GM21367 (cell line): ENCODE measurements around the gene SBK3.
"Not testable (repeated sequence)": the region's sequence is repeated elsewhere in the genome, so short reads cannot be mapped to it uniquely, and the experiment has no call there.

Experiments
- ATAC-seq: cut with Tn5 transposase; IDR thresholded peaks from one replicate; pipeline ENCODE4 v1.9.1; 2021; ENCODE audit not compliant: unreplicated experiment

Gene SBK3

DNA sequence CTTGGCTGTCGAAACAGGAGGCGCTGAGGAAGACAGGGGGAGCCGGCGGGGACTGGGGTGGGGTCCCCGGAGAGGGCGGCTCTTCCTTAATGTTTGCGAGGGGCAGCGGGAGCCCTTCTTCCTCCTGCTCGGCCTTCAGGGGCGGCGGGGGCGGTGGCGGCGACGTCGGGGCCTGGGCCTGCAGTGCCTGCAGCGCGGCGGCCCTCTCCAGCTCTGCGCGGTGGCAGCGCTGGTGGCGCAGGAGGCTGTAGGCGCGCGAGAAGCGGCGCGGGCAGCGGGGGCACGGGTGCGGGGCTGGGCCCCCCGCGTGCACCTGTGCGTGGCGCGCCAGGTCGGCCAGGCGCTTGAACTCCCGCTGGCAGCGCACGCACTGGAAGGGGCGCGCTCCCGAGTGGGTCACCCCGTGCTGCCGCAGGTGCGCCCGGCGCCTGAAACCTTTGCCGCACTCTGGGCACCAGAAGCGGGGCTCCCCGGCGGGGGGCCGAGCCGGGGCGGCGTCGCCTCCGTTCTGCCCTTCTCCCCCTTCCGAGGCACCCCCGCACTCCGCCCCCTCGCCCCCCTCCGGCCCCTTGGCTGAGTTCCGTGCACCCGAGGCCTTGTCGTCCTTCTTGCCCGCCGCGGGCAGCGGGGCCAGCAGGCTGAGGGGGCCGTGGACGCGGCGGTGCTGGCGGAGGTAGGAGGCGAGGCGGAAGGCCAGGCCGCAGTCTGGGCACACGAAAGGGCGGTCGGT is 32.9 kb upstream of the SBK3 start:
- no peak for ATAC-seq

DNA sequence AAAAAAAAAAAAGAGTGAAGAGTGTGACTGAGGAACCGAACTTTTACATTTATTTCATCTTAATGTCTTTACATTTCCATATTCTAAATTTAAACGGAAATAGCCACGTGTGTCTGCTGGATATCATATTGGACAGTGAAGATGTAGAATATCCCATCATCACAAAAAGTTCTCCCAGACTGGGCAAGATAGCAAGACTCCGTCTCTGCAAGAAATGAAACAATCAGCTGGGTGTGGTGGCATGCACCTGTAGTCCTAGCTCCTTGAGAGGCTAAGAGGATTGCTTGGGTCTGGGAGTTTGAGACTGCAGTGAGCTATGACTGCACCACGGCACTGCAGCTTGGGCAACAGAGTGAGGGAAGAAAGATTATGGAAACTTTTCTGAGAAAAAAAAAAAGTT is 31.4 kb upstream of the SBK3 start:
- no peak for ATAC-seq

DNA sequence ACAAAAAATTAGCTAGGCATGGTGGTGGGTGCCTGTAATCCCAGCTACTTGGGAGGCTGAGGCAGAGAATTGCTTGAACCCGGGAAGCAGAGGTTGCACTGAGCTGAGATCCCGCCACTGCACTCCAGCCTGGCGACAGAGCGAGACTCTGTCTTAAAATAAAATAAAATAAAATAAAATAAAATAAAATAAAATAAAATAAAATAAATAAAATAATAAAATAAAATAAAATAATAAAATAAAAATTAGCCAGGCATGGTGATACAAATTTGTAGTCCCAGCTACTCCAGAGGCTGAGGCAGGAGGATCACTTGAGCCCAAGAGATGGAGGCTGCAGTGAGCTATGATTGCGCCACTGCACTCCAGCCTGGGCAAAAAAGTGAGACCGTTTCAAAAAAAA is 28.6 kb upstream of the SBK3 start:
- ATAC-seq: not testable (repeated sequence)

DNA sequence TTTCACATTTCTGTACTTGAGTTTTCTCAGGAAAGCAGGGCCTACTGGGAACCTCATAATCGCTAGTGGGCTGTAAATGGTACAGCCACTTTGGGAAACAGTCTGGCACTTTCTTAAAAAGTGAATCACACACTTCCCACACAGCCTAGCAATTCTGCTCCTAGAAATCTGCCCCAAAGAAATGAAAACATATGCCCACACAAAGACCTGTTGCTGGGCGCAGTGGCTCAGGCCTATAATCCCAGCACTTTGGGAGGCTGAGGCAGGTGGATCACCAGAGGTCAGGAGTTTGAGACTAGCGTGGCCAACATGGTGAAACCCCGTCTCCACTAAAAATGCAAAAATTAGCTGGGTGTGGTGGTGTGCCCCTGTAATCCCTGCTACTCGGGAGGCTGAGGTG is 24.1 kb upstream of the SBK3 start:
- ATAC-seq: not testable (repeated sequence)

DNA sequence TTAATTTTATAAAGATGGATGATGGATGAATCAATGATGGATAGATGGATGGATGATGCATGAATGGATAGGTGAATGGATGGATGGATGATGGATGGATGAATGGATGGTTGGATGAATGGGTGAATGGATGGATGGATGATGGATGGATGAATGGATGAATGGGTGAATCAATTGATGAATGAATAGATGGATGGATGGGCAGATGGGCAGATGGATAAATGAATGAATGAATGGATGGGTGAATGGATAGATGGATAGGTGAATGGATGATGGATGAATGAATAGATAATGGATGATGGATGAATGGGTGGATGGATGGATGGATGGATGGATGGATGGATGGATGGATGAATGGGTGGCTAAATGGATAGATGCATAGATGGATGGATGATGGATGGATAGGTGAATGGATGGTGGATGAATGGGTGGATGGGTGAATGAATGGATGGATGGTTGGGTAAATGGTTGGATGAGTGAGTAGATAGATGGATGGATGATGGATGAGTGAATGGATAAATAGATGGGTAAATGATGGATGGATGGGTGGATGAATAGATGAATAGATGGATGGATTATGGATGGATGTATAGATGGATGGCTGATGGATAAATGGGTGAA is 22.5 kb upstream of the SBK3 start:
- ATAC-seq: no peak

DNA sequence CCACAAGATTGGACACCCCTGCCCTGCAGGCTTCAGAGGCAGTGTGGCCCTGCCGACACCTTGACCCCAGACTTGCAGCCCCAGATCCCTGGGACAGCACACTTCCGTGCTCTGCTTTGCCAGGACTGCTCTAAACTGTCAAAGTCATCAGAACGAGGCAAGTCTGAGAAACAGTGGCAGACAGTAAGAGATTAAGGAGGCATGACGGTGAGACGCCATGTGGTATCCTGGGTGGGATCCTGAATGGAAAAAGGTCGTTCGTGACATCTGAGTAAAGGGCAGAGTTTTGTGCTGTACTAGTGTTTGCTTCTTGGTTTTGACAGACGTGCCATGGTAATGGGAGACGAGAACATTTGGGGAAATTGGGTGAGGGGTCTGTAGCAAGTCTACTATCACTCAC is 21.5 kb upstream of the SBK3 start:
- no peak for ATAC-seq

DNA sequence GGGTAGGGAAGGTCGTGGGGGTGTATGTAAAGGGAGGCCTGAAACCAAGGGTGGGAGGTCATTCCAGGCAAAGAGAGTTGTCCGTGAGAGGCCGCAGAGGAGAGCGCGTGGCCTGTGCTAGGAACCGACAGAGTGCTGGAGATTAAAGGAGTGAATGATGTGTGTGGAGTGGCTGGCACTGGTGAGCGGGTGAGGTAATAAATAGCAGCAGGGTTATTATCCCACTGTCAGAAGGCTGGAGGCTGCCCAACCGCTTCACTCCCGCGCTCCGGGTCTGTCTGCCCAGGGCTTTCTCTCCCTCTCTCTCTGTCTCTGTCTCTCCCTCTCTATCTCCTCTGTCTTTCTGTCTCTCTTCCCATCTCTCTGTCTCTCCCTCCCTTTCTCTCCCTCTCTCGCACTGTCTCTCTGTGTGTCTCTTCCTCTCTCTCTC is 17.9 kb upstream of the SBK3 start:
- no peak for ATAC-seq

DNA sequence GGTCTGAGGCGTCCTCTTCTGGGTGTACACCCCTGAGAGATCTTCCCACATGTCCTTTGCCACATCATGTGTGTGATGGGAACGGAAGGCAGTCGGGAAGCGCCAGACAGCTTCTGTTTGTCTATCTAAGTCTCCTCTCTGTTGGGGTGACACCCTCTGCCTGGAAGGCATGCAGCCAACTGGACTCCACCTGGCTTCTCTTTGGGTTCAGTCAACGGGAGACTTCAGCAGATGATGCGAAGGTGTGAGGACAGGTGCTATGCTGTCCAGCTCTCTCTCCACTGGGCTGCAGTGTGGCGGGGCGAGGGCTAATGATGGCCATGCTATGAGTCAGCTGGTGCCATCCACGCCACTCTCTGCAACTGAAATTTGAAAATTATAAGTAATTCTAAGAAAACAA is 14.3 kb upstream of the SBK3 start:
- no peak for ATAC-seq

DNA sequence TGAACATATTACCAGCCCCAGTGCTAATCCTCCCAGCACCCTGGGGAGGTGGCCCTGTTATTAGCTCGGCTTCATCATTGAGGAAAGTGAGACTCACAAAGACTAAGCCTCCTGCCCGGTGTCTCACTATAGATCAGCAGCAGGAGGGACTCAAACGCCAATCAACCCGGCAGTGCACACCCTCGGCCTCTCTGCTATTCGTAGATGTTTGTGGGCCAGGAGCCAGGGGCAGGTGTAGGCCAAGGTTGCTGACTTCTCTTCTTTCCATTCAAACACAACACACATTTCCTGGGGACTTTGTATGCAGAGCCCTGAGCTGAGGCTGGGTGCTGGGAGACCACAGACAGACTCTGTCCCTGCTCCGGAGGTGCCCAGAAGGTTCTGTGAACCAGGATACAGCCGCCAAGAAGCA is 9.4 kb upstream of the SBK3 start:
- no peak for ATAC-seq

DNA sequence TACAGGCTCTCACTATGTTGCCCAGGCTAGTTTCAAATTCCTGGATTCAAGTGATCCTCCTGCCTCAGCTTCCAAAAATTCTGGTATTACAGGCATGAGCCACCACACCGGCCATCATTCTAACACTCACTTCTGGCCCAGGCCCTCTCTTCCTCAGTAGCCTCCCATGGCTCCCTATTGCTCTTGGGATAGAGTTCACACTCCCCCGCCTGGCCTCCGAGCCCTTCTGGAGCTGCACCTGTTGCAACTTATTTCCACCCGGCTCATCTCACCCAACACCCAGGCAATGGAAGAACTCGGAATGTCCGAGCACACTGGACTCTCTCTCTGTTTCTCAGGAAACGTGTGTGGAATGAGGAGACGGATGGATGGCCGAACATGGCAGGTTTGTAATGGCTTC is 9.0 kb upstream of the SBK3 start:
- ATAC-seq: no peak

DNA sequence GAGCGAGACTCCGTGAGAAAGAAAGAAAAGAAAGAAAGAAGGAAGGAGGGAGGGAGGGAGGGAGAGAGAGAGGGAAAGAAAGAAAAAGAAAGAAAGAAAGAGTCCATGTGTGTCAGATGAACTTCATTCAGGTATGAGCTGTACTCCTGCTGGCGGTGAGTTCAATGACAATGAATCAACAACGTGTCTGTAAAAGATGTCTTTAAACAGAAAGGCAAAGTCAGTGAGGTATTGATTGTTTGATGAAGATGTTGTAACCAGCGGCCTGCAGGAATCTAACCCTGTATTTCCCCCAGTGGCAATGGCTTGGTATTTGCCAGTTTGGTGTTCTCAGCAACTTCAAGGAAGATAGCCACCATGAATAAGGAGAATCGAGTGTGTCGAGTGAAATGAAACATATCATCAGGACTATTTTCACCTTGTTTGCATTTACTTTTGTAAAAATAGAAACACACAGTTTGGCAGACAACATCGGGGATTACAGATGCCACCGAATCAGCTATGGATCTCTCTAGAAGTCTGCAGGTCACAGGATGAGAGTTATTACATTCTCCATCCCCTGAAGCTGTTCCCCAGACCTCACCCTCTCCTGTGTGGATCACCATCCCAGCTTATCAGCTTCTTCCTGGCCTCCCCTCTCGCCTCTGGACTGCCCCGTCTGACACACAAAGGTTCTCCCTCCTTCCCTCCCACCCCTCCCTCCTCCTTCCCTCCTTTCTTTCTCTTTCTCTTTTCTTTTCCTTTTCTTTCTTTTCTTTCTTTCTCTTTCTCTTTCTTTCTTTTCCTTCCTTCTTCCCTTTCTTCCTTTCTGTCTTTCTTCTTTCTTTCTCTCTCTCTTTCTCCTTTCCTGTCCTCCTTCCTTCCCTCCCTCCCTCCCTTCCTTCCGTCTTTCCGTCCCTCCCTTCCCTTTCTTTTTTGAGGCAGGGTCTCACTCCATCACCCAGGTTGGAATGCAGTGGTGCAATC is 8.2 kb upstream of the SBK3 start:
- no peak for ATAC-seq

DNA sequence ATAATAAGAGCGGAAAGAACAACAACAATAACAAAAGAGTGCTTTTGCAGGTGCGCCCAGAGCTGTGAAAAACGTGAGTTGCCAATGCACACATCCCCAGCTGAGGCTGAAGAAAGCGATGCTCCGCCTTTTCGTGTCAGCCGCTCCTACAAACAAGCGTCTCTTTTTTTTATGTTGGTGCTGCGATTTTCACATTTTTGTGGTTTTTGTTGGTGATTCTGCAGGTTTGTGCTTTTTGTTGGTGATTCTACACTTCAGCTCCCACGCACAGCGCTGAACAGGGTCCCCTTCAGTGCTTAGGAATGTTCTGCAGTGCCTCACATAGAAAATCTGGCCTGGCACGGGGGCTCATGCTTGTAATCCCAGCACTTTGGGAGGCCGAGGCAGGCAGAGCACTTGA is 7.3 kb upstream of the SBK3 start:
- ATAC-seq: no peak

DNA sequence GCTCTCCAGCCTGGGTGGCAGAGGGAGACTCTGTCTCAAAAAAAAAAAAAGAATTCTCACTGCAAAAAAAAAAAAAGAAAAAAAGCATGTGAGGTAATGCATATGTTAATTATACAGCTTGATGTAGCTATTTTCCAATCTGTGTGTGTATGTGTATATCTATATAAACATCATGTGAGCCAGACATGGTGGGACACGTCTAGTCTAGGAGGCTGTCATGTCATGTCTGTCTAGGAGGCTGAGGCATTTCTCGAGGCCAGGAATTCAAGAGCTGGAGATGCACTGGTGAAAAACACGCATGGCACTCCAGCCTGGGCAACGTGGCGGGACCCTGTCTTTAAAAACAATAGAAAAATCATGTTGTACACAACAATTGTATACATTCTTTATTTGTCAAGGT is 6.9 kb upstream of the SBK3 start:
- ATAC-seq: no peak

DNA sequence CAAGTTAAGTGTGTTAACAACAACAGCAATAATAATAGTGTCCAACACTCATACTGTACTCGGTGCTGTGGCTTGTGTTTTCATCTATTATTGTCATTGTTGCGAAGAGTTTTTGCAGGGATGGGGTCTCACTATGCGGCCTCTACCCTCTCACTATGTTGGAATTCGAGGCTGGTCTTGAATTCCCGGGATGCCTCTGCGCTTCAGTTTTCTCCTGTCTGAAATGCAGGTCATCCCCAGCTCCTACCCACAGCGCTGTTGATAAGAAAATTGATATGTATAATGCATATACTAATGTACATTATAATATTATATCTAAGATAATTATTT is 4.9 kb upstream of the SBK3 start:
- no peak for ATAC-seq

DNA sequence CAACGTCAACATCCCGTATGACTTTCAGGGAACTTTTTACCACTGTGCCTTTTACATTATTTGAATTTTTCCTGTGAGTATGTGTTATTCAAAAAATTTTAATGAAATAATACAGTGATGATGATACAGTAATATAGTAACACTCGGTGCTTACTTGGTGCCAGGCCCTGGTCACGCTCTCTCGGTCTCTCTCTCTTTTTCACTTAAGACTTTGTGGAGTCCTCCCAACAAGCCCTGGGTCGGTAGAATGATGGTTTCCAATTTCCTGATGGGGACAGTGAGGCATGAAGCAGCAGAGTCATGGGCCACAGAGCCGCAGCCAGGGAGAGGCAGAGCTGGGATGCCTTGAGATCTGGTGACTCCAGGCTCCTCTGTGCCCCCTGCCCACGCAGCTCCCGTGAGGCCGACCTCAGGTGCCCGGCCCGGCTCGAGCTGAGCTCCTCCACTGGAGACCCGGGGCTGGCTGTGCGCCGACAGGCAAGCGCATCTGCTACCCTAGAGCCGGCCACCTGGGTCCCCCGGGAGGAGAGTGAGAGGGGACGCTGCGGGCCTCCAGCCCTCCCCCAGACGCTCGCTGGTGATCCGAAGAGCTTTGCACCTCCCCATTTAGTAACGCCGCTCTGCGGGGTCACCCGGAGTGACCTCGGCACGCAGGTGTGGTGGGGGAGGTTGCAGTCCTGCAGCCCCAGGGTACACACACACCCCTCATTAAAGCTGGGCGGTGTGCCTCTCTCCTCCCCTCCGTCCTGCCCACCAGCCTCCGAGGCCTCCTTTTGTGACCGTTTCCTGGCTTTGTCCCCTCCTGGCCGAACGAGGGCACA is 4.4 kb upstream of the SBK3 start:
- no peak for ATAC-seq

DNA sequence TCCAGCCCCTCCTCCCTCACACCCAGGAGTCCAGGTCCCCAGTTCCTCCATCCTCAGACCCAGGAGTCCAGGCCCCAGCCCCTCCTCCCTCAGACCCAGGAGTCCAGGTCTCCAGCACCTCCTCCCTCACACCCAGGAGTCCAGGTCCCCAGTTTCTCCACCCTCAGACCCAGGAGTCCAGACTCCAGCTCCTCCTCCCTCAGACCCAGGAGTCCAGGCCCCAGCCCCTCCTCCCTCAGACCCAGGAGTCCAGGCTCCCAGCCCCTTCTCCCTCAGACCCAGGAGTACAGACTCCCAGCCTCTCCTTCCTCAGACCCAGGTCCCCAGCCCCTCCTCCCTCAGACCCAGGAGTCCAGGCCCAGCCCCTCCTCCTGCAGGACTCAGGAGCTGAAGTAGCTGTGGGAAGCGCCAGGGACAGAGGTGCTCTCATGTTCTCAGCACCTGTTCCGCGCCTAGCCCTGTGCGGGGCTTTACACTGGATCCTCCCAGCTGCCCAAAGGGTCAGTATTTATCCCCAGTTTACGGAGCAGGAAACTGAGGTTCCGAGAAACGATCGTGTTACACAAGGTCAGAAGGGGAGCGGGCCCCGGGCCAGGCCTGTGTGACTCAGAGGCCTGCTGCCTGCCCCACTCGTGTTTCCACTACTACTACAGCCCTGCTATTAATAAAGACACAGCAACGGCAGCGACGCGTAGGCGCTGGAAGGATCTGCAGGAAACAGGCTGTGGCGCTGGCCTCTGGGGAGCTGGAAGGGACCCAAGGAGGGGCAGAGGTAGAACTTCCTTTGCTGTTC is 1.7 kb upstream of the SBK3 start:
- ATAC-seq: no peak

DNA sequence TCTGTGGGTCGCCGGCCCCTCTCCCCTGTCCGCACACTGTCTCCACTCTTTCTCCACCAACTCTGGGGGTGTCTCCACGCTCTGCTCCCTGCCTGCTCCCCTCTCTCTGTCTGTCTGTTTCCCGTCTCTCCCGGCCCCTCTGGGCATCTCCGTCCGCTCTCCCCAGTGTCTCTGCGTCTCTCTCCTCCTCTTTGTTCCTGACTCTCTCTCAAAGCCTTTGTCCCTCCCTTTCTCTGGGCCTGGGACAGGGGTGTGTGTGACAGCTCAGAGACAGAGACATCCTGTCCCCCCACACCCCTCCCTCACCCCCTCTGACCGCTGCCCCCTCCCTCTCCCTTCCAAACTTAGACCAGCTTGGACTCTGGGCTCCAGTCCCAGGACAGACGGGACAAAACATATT is 668 bp upstream of the SBK3 start:
- no peak for ATAC-seq

DNA sequence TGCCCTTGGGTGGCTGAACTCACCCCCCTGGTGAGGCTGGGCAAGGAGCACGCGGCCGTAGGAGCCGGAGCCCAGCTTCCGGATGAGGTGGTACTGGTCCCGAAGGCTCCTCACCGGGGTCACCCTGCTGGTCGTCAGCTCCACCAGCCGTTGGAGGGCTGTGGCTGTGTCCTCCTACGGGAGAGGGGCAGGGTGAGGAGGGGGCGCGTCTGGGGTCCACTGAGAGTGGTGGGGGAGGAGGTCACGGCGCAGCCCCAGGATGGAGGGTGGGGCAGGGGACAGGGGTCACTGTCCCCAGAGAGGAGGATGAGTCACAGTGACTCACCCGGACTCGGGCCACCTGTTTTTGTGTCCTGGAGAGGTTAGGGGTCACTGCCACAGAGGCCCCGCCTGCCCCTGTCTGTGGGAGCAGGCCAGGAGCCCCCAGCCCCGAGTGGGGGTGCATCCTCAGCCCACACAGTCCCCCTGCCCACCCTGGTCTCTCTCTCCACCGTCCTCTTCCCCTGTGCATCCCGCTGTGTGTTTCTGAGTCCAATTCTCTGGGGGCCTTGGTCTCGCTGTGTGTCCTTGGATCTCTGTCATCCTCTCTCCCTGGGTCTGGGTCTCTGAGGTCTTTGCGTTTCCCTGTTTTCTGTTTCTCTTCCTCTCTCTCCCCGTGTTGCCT is 435 bp downstream of the SBK3 start:
- no peak for ATAC-seq

DNA sequence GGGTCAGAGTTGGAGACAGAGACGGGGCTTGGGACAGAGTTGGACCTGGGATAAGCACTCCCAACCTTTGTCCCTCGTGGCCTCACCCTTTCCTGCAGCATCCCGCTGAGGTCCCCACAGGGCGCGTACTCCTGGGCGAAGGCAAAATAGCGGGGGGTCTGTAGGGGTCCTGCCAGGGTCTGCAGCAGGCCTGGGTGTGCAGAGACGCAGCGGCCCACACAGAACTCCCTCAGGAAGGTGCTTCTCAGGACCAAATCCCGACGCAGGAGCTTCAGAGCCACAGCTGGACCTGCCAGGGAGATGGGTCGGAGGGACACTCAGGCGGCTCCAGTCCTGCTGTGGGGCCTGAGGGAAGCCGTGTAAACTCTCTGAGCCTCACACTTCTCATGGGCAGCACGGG is 1.3 kb downstream of the SBK3 start:
- ATAC-seq: no peak

DNA sequence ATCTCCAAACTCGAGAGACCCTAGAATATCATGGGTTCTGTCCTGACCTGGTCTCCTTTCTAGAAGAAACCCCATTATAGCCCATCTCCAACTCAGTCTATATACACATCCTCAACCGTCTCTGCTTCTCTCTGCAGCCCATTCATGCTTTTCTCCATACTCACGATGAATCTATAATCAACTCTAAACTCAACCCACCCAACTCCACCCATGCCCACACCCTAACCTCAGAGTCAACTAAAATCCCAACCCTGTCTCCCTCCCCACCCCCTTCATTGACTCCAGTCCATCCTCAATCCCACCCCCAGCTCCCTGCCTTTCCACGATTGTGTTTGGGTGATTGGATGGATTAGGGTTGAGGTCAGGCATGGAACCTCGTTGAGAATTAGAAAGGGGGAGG is 1.8 kb downstream of the SBK3 start:
- ATAC-seq: no peak
